H1 (cell line): Measurements from ENCODE around the gene ONECUT2. TPM values are rescaled to one million over a fixed set of nuclear protein-coding genes. Genes with fewer than 3 reads are reported as not detected.

Experiments used
- BRCA1 ChIP-seq: IDR thresholded peaks from 2 replicates; pipeline ENCODE4 v1.6.1; 2012; ENCODE audit warnings: low read depth, low read length, improper control_type of control experiment
- CTCF ChIP-seq, 3 experiments: IDR thresholded peaks; 1 replicate in 2 of 3; 2 replicates in 1 of 3; pipeline versions ENCODE4 v1.5.1 to v1.6.1; 2011; ENCODE audit warnings: low read length in 3 of 3, mild to moderate bottlenecking in 3 of 3, inconsistent platforms in 2 of 3, low read depth in 1 of 3, moderate library complexity in 1 of 3; ENCODE audit not compliant: insufficient read depth in 1 of 3; ENCODE audit errors: control extremely low read depth in 1 of 3
- HDAC2 ChIP-seq, 2 experiments: fragments of 300-600 bp in 1 of 2; sonication (generic) in 1 of 2; IDR thresholded peaks; 2 replicates each; pipeline ENCODE4 v1.6.1; 2011 to 2012; ENCODE audit warnings: low read depth in 2 of 2, low read length in 2 of 2, mild to moderate bottlenecking in 2 of 2, moderate library complexity in 2 of 2, borderline replicate concordance in 1 of 2, inconsistent platforms in 1 of 2
- polyA plus RNA-seq, 7 experiments: library from polyadenylated mRNA; depleted of rRNA in 3 of 7; stranded (reverse) in 5 of 7; unstranded in 2 of 7; fragments of >200 nt in 5 of 7; fragments of 200-250 nt in 2 of 7; gene quantifications; 1 replicate in 5 of 7; 2 replicates in 1 of 7; 4 replicates in 1 of 7; pipeline versions ENCODE4 v1.2.1 to v1.2.3, GENCODE V29; 2011 to 2013; ENCODE audit warnings: missing spikeins in 2 of 7, mixed read lengths in 2 of 7
- total RNA-seq: library from RNA; stranded (reverse); fragmentation: NEBNext Ultra II Directional; extraction: Animal tissue kit (Norgen Biotek cat#: 25700); gene quantifications from 2 replicates; pipeline ENCODE4 v1.2.1, GENCODE V29; 2021

Gene ONECUT2
- total and polyA plus RNA-seq, 2 of the 8 experiments (the other 6 are each of a cell fraction or from before 2014, with no cell fraction given): 0.38 to 1.9 TPM

DNA sequence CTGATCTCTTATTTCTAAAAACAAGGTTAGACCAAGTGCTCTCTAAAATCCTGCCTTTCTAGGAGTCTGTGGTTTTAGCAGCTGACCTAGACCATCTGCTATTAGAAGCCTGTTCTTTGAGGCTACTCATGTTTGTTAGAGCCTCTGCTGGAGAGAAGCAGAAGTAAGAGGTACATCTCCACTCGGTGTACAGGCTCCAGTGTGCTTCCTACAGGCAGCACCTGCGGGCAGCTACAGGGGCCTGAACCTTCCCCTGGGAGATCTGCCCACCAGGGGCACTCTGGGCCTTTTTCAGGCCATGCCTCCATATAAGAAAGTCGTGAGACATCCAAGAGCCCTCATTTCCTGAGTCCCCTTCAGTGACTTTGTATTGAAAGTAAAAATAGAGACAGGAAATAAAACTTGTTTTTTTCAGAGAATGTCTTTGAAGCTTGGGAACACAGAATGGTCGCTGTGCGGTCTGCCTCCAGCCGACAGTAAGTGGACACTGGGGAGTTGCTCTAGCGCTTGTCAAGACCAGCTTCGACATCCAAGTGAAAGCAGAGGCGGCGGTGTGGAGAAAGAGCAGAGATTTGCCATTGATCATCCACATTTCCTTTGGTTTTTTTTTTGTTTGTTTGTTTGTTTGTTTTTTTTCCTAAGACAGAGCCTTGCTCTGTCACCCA, 31.7 kb downstream of the ONECUT2 start (continued):
- peak in 2 of 3 experiments; percentile 15 to 17; a peak in 2 of 4 replicates for TF ChIP-seq CTCF (IDR thresholded peaks at IDR 0.05; ENCODE audit: control extremely low read depth in 1 of 3, insufficient read depth in 1 of 3, low read depth in 1 of 3, low read length in 3 of 3)
- TF ChIP-seq BRCA1: no peak
- no peak for TF ChIP-seq HDAC2 (IDR thresholded peaks at IDR 0.05; ENCODE audit: borderline replicate concordance in 1 of 2, low read depth in 2 of 2, low read length in 2 of 2)
- TF ChIP-seq, all 59 proteins: peak for 2
